ENCODE data around the gene ADAM12. TPM values are rescaled to one million over a fixed set of nuclear protein-coding genes. Genes with fewer than 3 reads are reported as not detected.

The ADAM12 gene
- total and polyA plus RNA-seq, 2 of the 13 experiments (the other 11 are each of a cell fraction or from before 2014, with no cell fraction given): not detected

GRCh38 chr10:125997586-125997985, 390.7 kb downstream of the ADAM12 start:
- FAIRE-seq (no peak), ATAC-seq (no peak), DNase-seq (ENCODE audit: low spot score) (no peak)
- Histone ChIP-seq H4K20me1 (ENCODE audit: insufficient read depth, low read length) (no peaks in the 10 kb centered on the region), H3K27me3 (ENCODE audit: control insufficient read depth in 1 of 2, insufficient read depth in 2 of 2, low read length in 2 of 2) (peaks cover 1 to 48% of the 10 kb centered on the region in 2 experiments; a peak in 4 of 5 replicates), H3K27ac (ENCODE audit: extremely low read length, insufficient read depth, low read length) (no peak overlapping the region), H3K4me2 (ENCODE audit: low read depth, low read length) (no peak overlapping the region), H3K79me2 (ENCODE audit: insufficient read depth, low read length) (no peaks in the 10 kb centered on the region), H3K4me1 (ENCODE audit: insufficient read depth, low read length) (no peaks in the 10 kb centered on the region), H3K4me3 (replicated peaks in 1 of 3; ENCODE audit: insufficient read depth in 1 of 3, low read depth in 2 of 3, low read length in 3 of 3) (no peak overlapping the region), H2AFZ (ENCODE audit: low read length) (no peak overlapping the region), H3K36me3 (replicated peaks in 1 of 2; ENCODE audit: control insufficient read depth in 1 of 2, insufficient read depth in 2 of 2, low read length in 2 of 2) (no peaks in the 10 kb centered on the region), H3K9me3 (ENCODE audit: low read length) (no peaks in the 10 kb centered on the region), H3K9ac (ENCODE audit: insufficient read depth, low read depth, low read length) (no peak overlapping the region)
- POLR2A ChIA-PET: no interaction called here
- in situ Hi-C loops (cut with HindIII; ENCODE audit: extremely low pct_ligation_motif_present, low pct_unique_long_range_greater_than_20kb) (loop anchor here (25.0 kb wide), 1 partner anchor 390 kb away; the partner anchor contains the start of gene ADAM12), intact Hi-C loops (cut with micrococcal nuclease; ENCODE audit: unreplicated experiment) (no loop called here)
- TF ChIP-seq ZSCAN30 (CRISPR knock-in tag; IDR thresholded peaks at IDR 0.05): no peak
- TF ChIP-seq TRIM24 (CRISPR knock-in tag; IDR thresholded peaks at IDR 0.05): no peak
- no peak for TF ChIP-seq SALL1 (CRISPR knock-in tag; IDR thresholded peaks at IDR 0.05)
- no peak for TF ChIP-seq ZNF138 (CRISPR knock-in tag; IDR thresholded peaks at IDR 0.05; ENCODE audit: low read depth)
- TF ChIP-seq ARID5B (CRISPR knock-in tag; IDR thresholded peaks at IDR 0.05): no peak
- no peak for TF ChIP-seq NRL (CRISPR knock-in tag; IDR thresholded peaks at IDR 0.05; ENCODE audit: borderline replicate concordance)
- TF ChIP-seq ZNF784 (CRISPR knock-in tag; IDR thresholded peaks at IDR 0.05; ENCODE audit: borderline replicate concordance): no peak
- no peak for TF ChIP-seq FOXO4 (CRISPR knock-in tag; conservative IDR thresholded peaks at IDR 0.05)
- BruUV-seq (replicated peaks): no TSS peak
- 15% methylated on average over 4 of the region's 12 CpGs for WGBS (ENCODE audit: low lambda C conversion rate)
- CTCF ChIA-PET (ENCODE audit: low intra/inter-chr PET ratio, low total read pairs): no interaction called here
